ENCODE data around the gene RC3H2. TPM values are rescaled to one million over a fixed set of nuclear protein-coding genes. Genes with fewer than 3 reads are reported as not detected.

Gene RC3H2
- total and polyA plus RNA-seq, 2 of the 13 experiments (the other 11 are each of a cell fraction or from before 2014, with no cell fraction given): 21.0 to 36.4 TPM

DNA sequence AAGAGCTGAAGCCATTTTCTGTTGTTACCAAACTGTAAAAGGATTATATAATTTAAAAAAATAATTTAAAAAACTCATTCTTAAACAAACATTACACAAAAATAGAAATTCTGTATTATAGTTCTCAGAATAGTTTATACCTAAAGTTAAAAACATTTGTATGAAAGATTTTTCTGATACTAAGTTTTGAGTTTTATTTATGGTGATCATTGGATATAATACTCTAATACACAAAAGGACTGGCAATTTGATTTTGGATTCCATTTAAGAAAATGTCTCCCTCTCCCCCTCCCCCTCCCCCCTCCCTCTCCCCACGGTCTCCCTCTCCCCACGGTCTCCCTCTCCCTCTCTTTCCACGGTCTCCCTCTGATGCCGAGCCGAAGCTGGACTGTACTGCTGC is 39.1 kb downstream of the RC3H2 start:
- Histone ChIP-seq H3K9ac (ENCODE audit: insufficient read depth, low read depth, low read length) (no peak overlapping the region), H3K9me3 (ENCODE audit: low read length) (no peaks in the 10 kb centered on the region), H3K4me3 (replicated peaks in 1 of 3; ENCODE audit: insufficient read depth in 1 of 3, low read depth in 2 of 3, low read length in 3 of 3) (no peak overlapping the region), H3K4me2 (ENCODE audit: low read depth, low read length) (no peak overlapping the region), H3K27ac (ENCODE audit: extremely low read length, insufficient read depth, low read length) (no peak overlapping the region), H3K79me2 (ENCODE audit: insufficient read depth, low read length) (no peaks in the 10 kb centered on the region), H3K36me3 (replicated peaks in 1 of 2; ENCODE audit: control insufficient read depth in 1 of 2, insufficient read depth in 2 of 2, low read length in 2 of 2) (peaks cover 3 to 16% of the 10 kb centered on the region in 2 experiments; a peak in 3 of 5 replicates), H4K20me1 (ENCODE audit: insufficient read depth, low read length) (no peaks in the 10 kb centered on the region), H2AFZ (ENCODE audit: low read length) (no peak overlapping the region), H3K27me3 (ENCODE audit: control insufficient read depth in 1 of 2, insufficient read depth in 2 of 2, low read length in 2 of 2) (no peaks in the 10 kb centered on the region), H3K4me1 (ENCODE audit: insufficient read depth, low read length) (peaks cover 4% of the 10 kb centered on the region)
- no peak for FAIRE-seq
- no peak for DNase-seq (ENCODE audit: low spot score)
- BruUV-seq (replicated peaks): no TSS peak
- ChIA-PET POLR2A (no interaction called here), CTCF (ENCODE audit: low intra/inter-chr PET ratio, low total read pairs) (no interaction called here)
- TF ChIP-seq DZIP1 (CRISPR knock-in tag; IDR thresholded peaks at IDR 0.05): no peak
- peak; percentile 87 for TF ChIP-seq HNRNPK (IDR thresholded peaks at IDR 0.05; ENCODE audit: low read depth, low read length, poor library complexity, severe bottlenecking)
- no peak for ATAC-seq
- 95% methylated on average over 5 of the region's 5 CpGs for WGBS (ENCODE audit: low lambda C conversion rate)
- in situ Hi-C loops (cut with HindIII; ENCODE audit: extremely low pct_ligation_motif_present, low pct_unique_long_range_greater_than_20kb) (no loop called here), intact Hi-C loops (cut with micrococcal nuclease; ENCODE audit: unreplicated experiment) (no loop called here)

- TF ChIP-seq, protein P1, sequence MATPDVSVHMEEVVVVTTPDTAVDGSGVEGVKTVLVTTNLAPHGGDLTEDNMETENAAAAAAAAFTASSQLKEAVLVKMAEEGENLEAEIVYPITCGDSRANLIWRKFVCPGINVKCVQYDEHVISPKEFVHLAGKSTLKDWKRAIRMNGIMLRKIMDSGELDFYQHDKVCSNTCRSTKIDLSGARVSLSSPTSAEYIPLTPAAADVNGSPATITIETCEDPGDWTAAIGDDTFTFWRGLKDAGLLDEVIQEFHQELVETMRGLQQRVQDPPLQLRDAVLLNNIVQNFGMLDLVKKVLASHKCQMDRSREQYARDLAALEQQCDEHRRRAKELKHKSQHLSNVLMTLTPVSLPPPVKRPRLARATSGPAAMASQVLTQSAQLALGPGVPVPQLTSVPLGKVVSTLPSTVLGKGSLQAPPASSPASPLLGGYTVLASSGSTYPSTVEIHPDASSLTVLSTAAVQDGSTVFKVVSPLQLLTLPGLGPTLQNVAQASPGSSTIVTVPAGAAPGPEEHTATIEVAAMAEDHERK (CRISPR knock-in tag; IDR thresholded peaks at IDR 0.05; ENCODE audit: low read depth): no peak
- no peak for TF ChIP-seq SALL1 (CRISPR knock-in tag; IDR thresholded peaks at IDR 0.05)
- no peak for TF ChIP-seq MBD4 (IDR thresholded peaks at IDR 0.05; ENCODE audit: borderline replicate concordance, low read length)
- TF ChIP-seq CBFB (CRISPR knock-in tag; IDR thresholded peaks at IDR 0.05): no peak
- H2AFZ ChIP-seq (ENCODE audit: low read length): no peak overlapping the region
- ChIA-PET CTCF (ENCODE audit: low intra/inter-chr PET ratio, low total read pairs) (no interaction called here), POLR2A (no interaction called here)
- no peaks in the 10 kb centered on the region for H3K79me2 ChIP-seq (ENCODE audit: insufficient read depth, low read length)
- H3K27me3 ChIP-seq (ENCODE audit: control insufficient read depth in 1 of 2, insufficient read depth in 2 of 2, low read length in 2 of 2): no peaks in the 10 kb centered on the region
- H3K27ac ChIP-seq (ENCODE audit: extremely low read length, insufficient read depth, low read length): no peak overlapping the region
- H3K4me3 ChIP-seq (replicated peaks in 1 of 3; ENCODE audit: insufficient read depth in 1 of 3, low read depth in 2 of 3, low read length in 3 of 3): no peak overlapping the region
- H3K4me2 ChIP-seq (ENCODE audit: low read depth, low read length): no peak overlapping the region
- in situ Hi-C loops (cut with HindIII; ENCODE audit: extremely low pct_ligation_motif_present, low pct_unique_long_range_greater_than_20kb) (no loop called here), intact Hi-C loops (cut with micrococcal nuclease; ENCODE audit: unreplicated experiment) (no loop called here)
- 95% methylated on average over 7 of the region's 7 CpGs for WGBS (ENCODE audit: low lambda C conversion rate)
- H3K9me3 ChIP-seq (ENCODE audit: low read length): no peaks in the 10 kb centered on the region
- H3K4me1 ChIP-seq (ENCODE audit: insufficient read depth, low read length): peaks cover 12% of the 10 kb centered on the region
- no TSS peak for BruUV-seq (replicated peaks)
- H3K36me3 ChIP-seq (replicated peaks in 1 of 2; ENCODE audit: control insufficient read depth in 1 of 2, insufficient read depth in 2 of 2, low read length in 2 of 2): peaks cover 1 to 13% of the 10 kb centered on the region in 2 experiments; a peak in 3 of 5 replicates
- ATAC-seq: no peak
- no peak overlapping the region for H3K9ac ChIP-seq (ENCODE audit: insufficient read depth, low read depth, low read length)
- H4K20me1 ChIP-seq (ENCODE audit: insufficient read depth, low read length): 0 out of 2 replicates have a peak, but pooled peaks cover 4% of the 10 kb centered on the region
- FAIRE-seq: no peak
- DNase-seq (ENCODE audit: low spot score): no peak
Observed at GRCh38 chr9:122865300-122865699, 39.9 kb downstream of the RC3H2 start.
